ENCODE results near the gene CNNM3.
"Not testable (repeated sequence)": the region's sequence is repeated elsewhere in the genome, so short reads cannot be mapped to it uniquely, and the experiment has no call there.

The CNNM3 gene

GRCh38 chr2:96861074-96861473 is 45.0 kb downstream of the CNNM3 start:
- no peak overlapping the region for H3K27ac ChIP-seq (ENCODE audit: low read depth in 2 of 2, low read length in 2 of 2)
- peaks cover 15 to 17% of the 10 kb centered on the region in 2 donors for H3K4me1 ChIP-seq (ENCODE audit: control insufficient read depth in 2 of 2, insufficient read depth in 2 of 2, low read length in 2 of 2)
- no peaks in the 10 kb centered on the region for H3K27me3 ChIP-seq (ENCODE audit: control insufficient read depth in 2 of 2, insufficient read depth in 2 of 2, low read length in 2 of 2)
- H3K9ac ChIP-seq (ENCODE audit: low read depth in 1 of 2, low read length in 2 of 2), result no peak overlapping the region
- H3K4me3 ChIP-seq (ENCODE audit: low read length in 2 of 2), result no peak overlapping the region
- H3K36me3 ChIP-seq (ENCODE audit: control insufficient read depth in 2 of 2, insufficient read depth in 2 of 2, low read length in 2 of 2), result peaks cover 34 to 44% of the 10 kb centered on the region in 2 donors
- H3K9me3 ChIP-seq (ENCODE audit: control insufficient read depth in 2 of 2, low read length in 2 of 2), result no peaks in the 10 kb centered on the region

- not testable (repeated sequence) for H3K27ac ChIP-seq (ENCODE audit: low read depth in 2 of 2, low read length in 2 of 2); H3K27me3 ChIP-seq (ENCODE audit: control insufficient read depth in 2 of 2, insufficient read depth in 2 of 2, low read length in 2 of 2); H3K4me3 ChIP-seq (ENCODE audit: low read length in 2 of 2); H3K9me3 ChIP-seq (ENCODE audit: control insufficient read depth in 2 of 2, low read length in 2 of 2); H3K9ac ChIP-seq (ENCODE audit: low read depth in 1 of 2, low read length in 2 of 2)
- H3K4me1 ChIP-seq (ENCODE audit: control insufficient read depth in 2 of 2, insufficient read depth in 2 of 2, low read length in 2 of 2), result peaks cover 18 to 29% of the 10 kb centered on the region in 2 donors
- peaks cover 34 to 44% of the 10 kb centered on the region in 2 donors for H3K36me3 ChIP-seq (ENCODE audit: control insufficient read depth in 2 of 2, insufficient read depth in 2 of 2, low read length in 2 of 2)
Measured at GRCh38 chr2:96863056-96863455, 47.0 kb downstream of the CNNM3 start.

GRCh38 chr2:96863575-96864342 is 47.7 kb downstream of the CNNM3 start:
- no peak overlapping the region for H3K4me3 ChIP-seq (ENCODE audit: low read length in 2 of 2)
- peaks cover 20 to 31% of the 10 kb centered on the region in 2 donors for H3K4me1 ChIP-seq (ENCODE audit: control insufficient read depth in 2 of 2, insufficient read depth in 2 of 2, low read length in 2 of 2)
- H3K27me3 ChIP-seq (ENCODE audit: control insufficient read depth in 2 of 2, insufficient read depth in 2 of 2, low read length in 2 of 2), result no peaks in the 10 kb centered on the region
- no peak overlapping the region for H3K9ac ChIP-seq (ENCODE audit: low read depth in 1 of 2, low read length in 2 of 2)
- peaks cover 34 to 44% of the 10 kb centered on the region in 2 donors for H3K36me3 ChIP-seq (ENCODE audit: control insufficient read depth in 2 of 2, insufficient read depth in 2 of 2, low read length in 2 of 2)
- H3K27ac ChIP-seq (ENCODE audit: low read depth in 2 of 2, low read length in 2 of 2), result no peak overlapping the region
- H3K9me3 ChIP-seq (ENCODE audit: control insufficient read depth in 2 of 2, low read length in 2 of 2), result no peaks in the 10 kb centered on the region

- peaks cover 34 to 44% of the 10 kb centered on the region in 2 donors for H3K36me3 ChIP-seq (ENCODE audit: control insufficient read depth in 2 of 2, insufficient read depth in 2 of 2, low read length in 2 of 2)
- no peaks in the 10 kb centered on the region for H3K27me3 ChIP-seq (ENCODE audit: control insufficient read depth in 2 of 2, insufficient read depth in 2 of 2, low read length in 2 of 2)
- H3K9ac ChIP-seq (ENCODE audit: low read depth in 1 of 2, low read length in 2 of 2), result no peak overlapping the region
- H3K27ac ChIP-seq (ENCODE audit: low read depth in 2 of 2, low read length in 2 of 2), result no peak overlapping the region
- H3K4me1 ChIP-seq (ENCODE audit: control insufficient read depth in 2 of 2, insufficient read depth in 2 of 2, low read length in 2 of 2), result peaks cover 20 to 24% of the 10 kb centered on the region in 2 donors
- H3K9me3 ChIP-seq (ENCODE audit: control insufficient read depth in 2 of 2, low read length in 2 of 2), result no peaks in the 10 kb centered on the region
- no peak overlapping the region for H3K4me3 ChIP-seq (ENCODE audit: low read length in 2 of 2)
Measured at GRCh38 chr2:96864343-96865091, 48.4 kb downstream of the CNNM3 start.

GRCh38 chr2:96865654-96866053 is 49.6 kb downstream of the CNNM3 start:
- peaks cover 34 to 42% of the 10 kb centered on the region in 2 donors for H3K36me3 ChIP-seq (ENCODE audit: control insufficient read depth in 2 of 2, insufficient read depth in 2 of 2, low read length in 2 of 2)
- no peaks in the 10 kb centered on the region for H3K9me3 ChIP-seq (ENCODE audit: control insufficient read depth in 2 of 2, low read length in 2 of 2)
- peaks cover 24 to 27% of the 10 kb centered on the region in 2 donors for H3K4me1 ChIP-seq (ENCODE audit: control insufficient read depth in 2 of 2, insufficient read depth in 2 of 2, low read length in 2 of 2)
- no peak overlapping the region for H3K4me3 ChIP-seq (ENCODE audit: low read length in 2 of 2)
- no peak overlapping the region for H3K9ac ChIP-seq (ENCODE audit: low read depth in 1 of 2, low read length in 2 of 2)
- no peak overlapping the region for H3K27ac ChIP-seq (ENCODE audit: low read depth in 2 of 2, low read length in 2 of 2)
- H3K27me3 ChIP-seq (ENCODE audit: control insufficient read depth in 2 of 2, insufficient read depth in 2 of 2, low read length in 2 of 2), result no peaks in the 10 kb centered on the region

GRCh38 chr2:96866149-96866548 is 50.1 kb downstream of the CNNM3 start:
- no peak overlapping the region for H3K27ac ChIP-seq (ENCODE audit: low read depth in 2 of 2, low read length in 2 of 2)
- H3K4me3 ChIP-seq (ENCODE audit: low read length in 2 of 2), result no peak overlapping the region
- H3K4me1 ChIP-seq (ENCODE audit: control insufficient read depth in 2 of 2, insufficient read depth in 2 of 2, low read length in 2 of 2), result peaks cover 26 to 32% of the 10 kb centered on the region in 2 donors
- H3K9ac ChIP-seq (ENCODE audit: low read depth in 1 of 2, low read length in 2 of 2), result no peak overlapping the region
- no peaks in the 10 kb centered on the region for H3K27me3 ChIP-seq (ENCODE audit: control insufficient read depth in 2 of 2, insufficient read depth in 2 of 2, low read length in 2 of 2)
- H3K9me3 ChIP-seq (ENCODE audit: control insufficient read depth in 2 of 2, low read length in 2 of 2), result no peaks in the 10 kb centered on the region
- peaks cover 34 to 41% of the 10 kb centered on the region in 2 donors for H3K36me3 ChIP-seq (ENCODE audit: control insufficient read depth in 2 of 2, insufficient read depth in 2 of 2, low read length in 2 of 2)

GRCh38 chr2:96866586-96866985 is 50.5 kb downstream of the CNNM3 start:
- H3K27ac ChIP-seq (ENCODE audit: low read depth in 2 of 2, low read length in 2 of 2), result no peak overlapping the region
- H3K9ac ChIP-seq (ENCODE audit: low read depth in 1 of 2, low read length in 2 of 2), result no peak overlapping the region
- no peaks in the 10 kb centered on the region for H3K9me3 ChIP-seq (ENCODE audit: control insufficient read depth in 2 of 2, low read length in 2 of 2)
- H3K36me3 ChIP-seq (ENCODE audit: control insufficient read depth in 2 of 2, insufficient read depth in 2 of 2, low read length in 2 of 2), result peaks cover 30 to 37% of the 10 kb centered on the region in 2 donors
- no peaks in the 10 kb centered on the region for H3K27me3 ChIP-seq (ENCODE audit: control insufficient read depth in 2 of 2, insufficient read depth in 2 of 2, low read length in 2 of 2)
- H3K4me3 ChIP-seq (ENCODE audit: low read length in 2 of 2), result peak overlapping the region in 1 of 2 donors; percentile 34
- H3K4me1 ChIP-seq (ENCODE audit: control insufficient read depth in 2 of 2, insufficient read depth in 2 of 2, low read length in 2 of 2), result peaks cover 24 to 34% of the 10 kb centered on the region in 2 donors

GRCh38 chr2:96866986-96867755 is 51.1 kb downstream of the CNNM3 start:
- peak overlapping the region in 1 of 2 donors; percentile 84 for H3K27ac ChIP-seq (ENCODE audit: low read depth in 2 of 2, low read length in 2 of 2)
- no peaks in the 10 kb centered on the region for H3K9me3 ChIP-seq (ENCODE audit: control insufficient read depth in 2 of 2, low read length in 2 of 2)
- H3K9ac ChIP-seq (ENCODE audit: low read depth in 1 of 2, low read length in 2 of 2), result peak overlapping the region; percentile 72 to 84
- peaks cover 27 to 31% of the 10 kb centered on the region in 2 donors for H3K36me3 ChIP-seq (ENCODE audit: control insufficient read depth in 2 of 2, insufficient read depth in 2 of 2, low read length in 2 of 2)
- peaks cover 19 to 34% of the 10 kb centered on the region in 2 donors for H3K4me1 ChIP-seq (ENCODE audit: control insufficient read depth in 2 of 2, insufficient read depth in 2 of 2, low read length in 2 of 2)
- no peaks in the 10 kb centered on the region for H3K27me3 ChIP-seq (ENCODE audit: control insufficient read depth in 2 of 2, insufficient read depth in 2 of 2, low read length in 2 of 2)
- peak overlapping the region; percentile 71 to 73 for H3K4me3 ChIP-seq (ENCODE audit: low read length in 2 of 2)

GRCh38 chr2:96867756-96868554 is 51.9 kb downstream of the CNNM3 start:
- H3K9me3 ChIP-seq (ENCODE audit: control insufficient read depth in 2 of 2, low read length in 2 of 2), result no peaks in the 10 kb centered on the region
- H3K4me1 ChIP-seq (ENCODE audit: control insufficient read depth in 2 of 2, insufficient read depth in 2 of 2, low read length in 2 of 2), result peaks cover 19 to 34% of the 10 kb centered on the region in 2 donors
- peak overlapping the region; percentile 71 to 73 for H3K4me3 ChIP-seq (ENCODE audit: low read length in 2 of 2)
- no peaks in the 10 kb centered on the region for H3K27me3 ChIP-seq (ENCODE audit: control insufficient read depth in 2 of 2, insufficient read depth in 2 of 2, low read length in 2 of 2)
- H3K9ac ChIP-seq (ENCODE audit: low read depth in 1 of 2, low read length in 2 of 2), result peak overlapping the region; percentile 72 to 84
- H3K27ac ChIP-seq (ENCODE audit: low read depth in 2 of 2, low read length in 2 of 2), result peak overlapping the region; percentile 84 to 85
- H3K36me3 ChIP-seq (ENCODE audit: control insufficient read depth in 2 of 2, insufficient read depth in 2 of 2, low read length in 2 of 2), result peaks cover 27 to 30% of the 10 kb centered on the region in 2 donors
